ENCODE results near the gene TICAM2.

TICAM2 gene

GRCh38 chr5:115625579-115626444 is 23.5 kb upstream of the TICAM2 start, which contains the start of gene TMED7:
Gene TMED7, minus strand, starts transcription at chr5:115626036. Its CDS starts 244 bp downstream, at chr5:115625792.
- DNase-seq: peak; percentile 98
- TF ChIP-seq POLR2A (IDR thresholded peaks at IDR 0.05; ENCODE audit: low read length): peak; percentile 83
- no peak for TF ChIP-seq GATA1 (IDR thresholded peaks at IDR 0.05; ENCODE audit: low read depth, low read length)

DNA sequence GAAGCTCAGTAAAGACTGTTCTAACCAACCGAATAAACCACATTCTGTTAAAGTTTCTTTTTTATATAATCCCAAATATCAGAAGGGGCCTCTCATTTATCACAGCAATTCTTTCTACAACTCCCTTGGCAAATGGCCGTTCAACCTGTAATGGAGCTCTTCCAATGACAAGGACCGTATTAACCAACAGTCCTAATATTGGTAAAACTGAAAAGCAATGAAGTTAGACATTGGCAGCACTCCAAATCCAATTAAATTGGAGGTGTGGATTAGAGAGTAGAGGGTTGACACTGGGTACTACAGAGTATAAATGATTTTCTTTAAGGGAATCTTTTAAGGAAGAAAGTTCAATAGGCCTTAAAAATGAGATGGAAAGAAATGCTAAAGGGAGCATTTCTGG is 22.7 kb upstream of the TICAM2 start:
- peak; percentile 51 to 60 for DNase-seq
- TF ChIP-seq POLR2A (IDR thresholded peaks at IDR 0.05; ENCODE audit: low read length): no peak
- TF ChIP-seq GATA1 (IDR thresholded peaks at IDR 0.05; ENCODE audit: low read depth, low read length): no peak

DNA sequence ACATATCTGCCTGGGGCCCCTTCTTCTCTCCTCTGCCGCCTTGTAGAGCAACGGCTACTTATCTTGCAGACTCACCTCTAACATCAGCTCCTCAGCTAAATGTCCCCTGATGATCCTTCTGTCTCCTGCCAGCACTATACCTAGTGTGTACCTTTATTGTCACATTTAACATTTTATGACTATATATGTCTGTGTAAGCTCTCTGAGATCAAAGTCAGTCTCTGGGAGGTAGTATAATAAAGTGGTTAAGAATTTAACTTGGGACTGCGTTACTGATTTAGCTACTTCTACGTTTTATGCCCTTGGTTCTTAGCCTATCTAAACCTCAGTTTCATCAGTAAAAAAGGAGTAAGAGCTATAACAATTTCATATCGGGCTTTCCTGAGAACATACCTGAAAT is 21.4 kb upstream of the TICAM2 start:
- TF ChIP-seq POLR2A (IDR thresholded peaks at IDR 0.05; ENCODE audit: low read length): no peak
- TF ChIP-seq GATA1 (IDR thresholded peaks at IDR 0.05; ENCODE audit: low read depth, low read length): no peak
- peak; percentile 56 to 67 for DNase-seq

DNA sequence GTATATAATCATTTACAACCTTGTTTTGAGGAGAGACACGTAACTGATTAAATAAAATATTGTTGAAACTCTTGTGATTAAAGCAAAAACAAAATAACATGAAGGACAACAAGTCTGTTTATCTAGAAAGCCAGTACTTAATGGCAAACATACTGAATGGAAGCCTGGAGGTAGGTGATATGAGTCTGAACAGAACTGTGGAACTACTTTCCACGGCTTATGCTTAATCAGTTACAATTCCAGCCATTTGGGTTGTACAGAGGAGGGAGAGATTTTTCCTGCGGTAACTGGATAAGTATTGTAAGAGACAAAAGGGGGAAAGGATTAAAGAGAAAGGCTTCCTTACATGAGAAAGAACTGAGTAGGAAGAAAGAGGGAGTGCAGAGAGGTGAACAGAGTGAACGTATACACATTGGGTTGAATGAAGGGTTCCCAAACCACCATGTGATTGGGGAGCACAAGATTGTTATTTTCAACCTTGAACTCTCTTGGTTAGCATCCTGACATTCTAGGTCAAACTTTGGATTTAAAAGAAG is 19.2 kb upstream of the TICAM2 start:
- TF ChIP-seq POLR2A (IDR thresholded peaks at IDR 0.05; ENCODE audit: low read length): no peak
- TF ChIP-seq GATA1 (IDR thresholded peaks at IDR 0.05; ENCODE audit: low read depth, low read length): no peak
- peak in 1 of 2 experiments; percentile 26 for DNase-seq

- no peak for DNase-seq
- TF ChIP-seq GATA1 (IDR thresholded peaks at IDR 0.05; ENCODE audit: low read depth, low read length): no peak
- no peak for TF ChIP-seq POLR2A (IDR thresholded peaks at IDR 0.05; ENCODE audit: low read length)
Observed at GRCh38 chr5:115616892-115617291, 14.6 kb upstream of the TICAM2 start.

- TF ChIP-seq GATA1 (IDR thresholded peaks at IDR 0.05; ENCODE audit: low read depth, low read length) (no peak), POLR2A (IDR thresholded peaks at IDR 0.05; ENCODE audit: low read length) (no peak)
- no peak for DNase-seq
Observed at GRCh38 chr5:115616472-115616871, 14.2 kb upstream of the TICAM2 start.

DNA sequence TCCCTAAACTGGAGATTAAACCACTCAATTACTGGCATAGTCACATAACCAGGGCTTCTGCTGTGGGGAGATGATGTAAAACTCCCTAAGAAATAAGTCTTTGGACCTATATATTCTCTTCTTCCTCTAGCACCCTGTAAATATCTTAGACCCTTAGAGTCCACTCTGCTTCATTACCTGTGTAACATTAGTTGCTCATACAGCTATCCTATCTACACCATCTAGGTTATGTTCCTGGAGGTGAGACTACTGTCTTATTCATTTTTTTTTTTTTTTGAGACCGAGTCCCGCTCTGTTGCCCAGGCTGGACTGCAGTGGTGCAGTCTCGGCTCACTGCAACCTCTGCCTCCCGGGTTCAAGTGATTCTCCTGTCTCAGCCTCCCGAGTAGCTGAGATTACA is 9.6 kb upstream of the TICAM2 start:
- no peak for DNase-seq
- no peak for TF ChIP-seq POLR2A (IDR thresholded peaks at IDR 0.05; ENCODE audit: low read length)
- no peak for TF ChIP-seq GATA1 (IDR thresholded peaks at IDR 0.05; ENCODE audit: low read depth, low read length)

DNA sequence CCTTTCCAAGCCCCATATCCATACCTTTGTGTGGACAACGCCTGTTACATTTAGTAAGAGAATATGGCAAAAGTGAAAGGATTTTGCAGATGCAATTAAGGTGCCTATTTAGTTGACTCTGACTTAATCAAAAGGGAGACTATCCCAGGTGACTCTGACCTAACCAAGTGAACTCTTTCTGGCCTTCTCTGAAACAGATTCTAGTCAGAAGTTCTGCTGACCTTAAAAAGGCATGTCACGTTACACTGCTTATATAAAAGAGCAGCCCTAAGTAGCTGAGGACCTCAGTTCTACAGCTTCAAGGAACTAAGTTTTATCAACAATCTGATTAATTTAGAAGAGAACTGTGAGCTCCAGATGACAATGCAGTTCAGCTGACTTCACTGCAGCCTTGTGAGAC is 5.7 kb upstream of the TICAM2 start:
- DNase-seq: peak; percentile 23 to 44
- no peak for TF ChIP-seq GATA1 (IDR thresholded peaks at IDR 0.05; ENCODE audit: low read depth, low read length)
- no peak for TF ChIP-seq POLR2A (IDR thresholded peaks at IDR 0.05; ENCODE audit: low read length)

GRCh38 chr5:115605436-115605835 is 3.2 kb upstream of the TICAM2 start:
- DNase-seq: no peak
- no peak for TF ChIP-seq GATA1 (IDR thresholded peaks at IDR 0.05; ENCODE audit: low read depth, low read length)
- no peak for TF ChIP-seq POLR2A (IDR thresholded peaks at IDR 0.05; ENCODE audit: low read length)

DNA sequence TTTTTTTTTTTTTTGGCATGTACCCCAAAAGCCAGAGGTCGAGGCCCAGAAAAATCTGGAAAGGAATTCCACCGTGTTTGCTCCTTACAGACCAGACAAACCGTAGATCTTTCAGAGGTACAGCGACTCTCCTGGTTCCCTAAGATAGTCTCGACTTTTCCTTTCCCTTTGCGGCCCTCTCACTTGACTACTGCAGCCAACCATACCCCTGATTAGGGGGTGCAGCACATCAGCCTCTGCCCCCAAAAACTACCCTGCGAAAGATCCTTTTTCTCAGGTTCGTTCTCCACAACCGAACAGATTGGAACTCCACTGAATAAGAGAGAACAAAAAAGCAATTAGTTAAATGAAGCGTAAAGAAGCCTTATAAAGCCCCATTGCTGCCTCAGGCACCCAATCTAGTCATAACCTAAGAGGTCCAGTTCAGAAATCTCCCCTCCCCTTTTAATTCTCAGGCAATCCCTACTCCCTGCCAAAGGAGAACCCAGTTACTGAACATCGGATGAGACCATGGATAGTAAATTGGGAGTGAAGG is 379 bp upstream of the TICAM2 start:
- TF ChIP-seq GATA1 (IDR thresholded peaks at IDR 0.05; ENCODE audit: low read depth, low read length) (no peak), POLR2A (IDR thresholded peaks at IDR 0.05; ENCODE audit: low read length) (no peak)
- no peak for DNase-seq

DNA sequence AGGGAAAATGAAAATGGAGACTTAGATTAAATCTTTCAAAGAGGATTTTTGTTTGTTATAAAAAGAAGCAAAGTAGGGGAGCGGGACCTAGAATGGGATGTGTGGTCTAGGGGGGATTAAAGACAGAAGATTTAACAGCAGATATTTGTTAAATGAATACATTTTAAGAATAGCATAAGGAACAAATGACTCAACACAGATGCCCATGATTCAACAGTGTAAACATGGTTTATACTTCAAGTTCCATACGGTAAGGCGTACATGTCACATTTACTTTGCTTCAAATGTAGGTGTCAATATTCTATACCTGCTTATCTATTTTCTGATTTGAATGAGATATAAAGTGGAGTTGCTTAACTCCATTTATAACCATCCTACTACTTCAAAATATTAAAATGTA is 1.5 kb downstream of the TICAM2 start:
- no peak for DNase-seq
- TF ChIP-seq GATA1 (IDR thresholded peaks at IDR 0.05; ENCODE audit: low read depth, low read length) (no peak), POLR2A (IDR thresholded peaks at IDR 0.05; ENCODE audit: low read length) (no peak)

DNA sequence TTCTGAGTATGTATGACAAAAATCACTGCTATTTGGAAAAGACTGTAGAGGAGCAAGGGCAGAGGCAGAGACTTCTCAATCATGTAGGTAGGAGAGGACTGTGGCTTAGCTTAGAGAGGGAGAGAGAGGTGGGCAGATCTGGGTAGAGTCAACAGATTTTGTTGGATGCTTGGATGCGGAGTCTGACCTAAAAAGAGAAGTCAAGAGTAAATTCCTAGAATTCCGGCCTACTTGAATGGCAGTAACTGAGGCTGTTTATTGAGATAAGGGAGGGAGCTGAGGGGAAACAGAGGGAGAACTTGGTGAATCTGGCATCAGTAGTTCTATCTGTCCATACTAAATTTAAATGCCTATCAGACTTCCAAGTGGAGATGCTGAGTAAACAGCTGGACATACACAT is 2.4 kb downstream of the TICAM2 start:
- DNase-seq: no peak
- TF ChIP-seq GATA1 (IDR thresholded peaks at IDR 0.05; ENCODE audit: low read depth, low read length): no peak
- no peak for TF ChIP-seq POLR2A (IDR thresholded peaks at IDR 0.05; ENCODE audit: low read length)

DNA sequence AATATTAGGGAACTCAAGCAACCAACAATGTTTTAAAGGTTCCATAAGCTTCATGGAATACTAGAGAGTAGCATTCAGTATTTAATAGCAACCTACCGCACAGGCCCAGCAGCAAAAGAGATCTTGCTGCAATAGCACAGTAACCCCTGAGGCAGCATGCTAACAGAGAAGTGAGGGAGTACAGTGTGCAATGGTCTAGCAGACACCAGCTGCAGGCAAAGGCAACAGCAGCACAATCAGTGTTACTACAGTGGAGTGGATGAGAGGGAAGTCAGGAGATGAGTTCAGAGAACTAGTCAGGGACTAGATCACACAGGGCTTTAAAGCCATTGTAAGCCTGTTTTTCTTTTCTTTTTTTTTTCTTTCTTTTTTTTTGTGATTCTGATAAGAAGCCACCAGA is 2.8 kb downstream of the TICAM2 start:
- no peak for TF ChIP-seq POLR2A (IDR thresholded peaks at IDR 0.05; ENCODE audit: low read length)
- TF ChIP-seq GATA1 (IDR thresholded peaks at IDR 0.05; ENCODE audit: low read depth, low read length): no peak
- DNase-seq: no peak

- TF ChIP-seq GATA1 (IDR thresholded peaks at IDR 0.05; ENCODE audit: low read depth, low read length) (no peak), POLR2A (IDR thresholded peaks at IDR 0.05; ENCODE audit: low read length) (no peak)
Observed at GRCh38 chr5:115594128-115595047, 7.9 kb downstream of the TICAM2 start.

More at GRCh38 chr5:115594128-115595047, 7.9 kb downstream of the TICAM2 start:
- DNase-seq: no peak

Data from erythroblast (primary cell).